Endometrium (tissue), 2 donors: Measurements from ENCODE around the gene DR1.

Experiments
- FAIRE-seq: peaks from 2 replicates; lab custom pipeline; 2012; peaks lifted over from hg19 to GRCh38; lab: Jason Lieb, UNC
- donor health status: control.
- donor health status: control.

The DR1 gene

GRCh38 chr1:93345633-93346420, at the start of gene DR1:
DR1 (plus strand) TSS chr1:93345907; CDS start chr1:93346646, 739 bp downstream.
- no peak for FAIRE-seq

- no peak for FAIRE-seq
Measured at GRCh38 chr1:93296555-93297154, 49.1 kb upstream of the DR1 start.

GRCh38 chr1:93301131-93301530, 44.6 kb upstream of the DR1 start:
- no peak for FAIRE-seq

- FAIRE-seq: no peak
Measured at GRCh38 chr1:93302078-93302477, 43.6 kb upstream of the DR1 start.

GRCh38 chr1:93304716-93305138, 41.0 kb upstream of the DR1 start:
- FAIRE-seq: peak; percentile 92

GRCh38 chr1:93306920-93307319, 38.8 kb upstream of the DR1 start:
- FAIRE-seq: no peak

- FAIRE-seq: no peak
Measured at GRCh38 chr1:93313026-93313425, 32.7 kb upstream of the DR1 start.

- FAIRE-seq: no peak
Measured at GRCh38 chr1:93317207-93317606, 28.5 kb upstream of the DR1 start.

- no peak for FAIRE-seq
Measured at GRCh38 chr1:93317943-93318342, 27.8 kb upstream of the DR1 start.

- FAIRE-seq: no peak
Measured at GRCh38 chr1:93321720-93322119, 24.0 kb upstream of the DR1 start.

GRCh38 chr1:93322349-93322748, 23.4 kb upstream of the DR1 start:
- no peak for FAIRE-seq

GRCh38 chr1:93323185-93323820, 22.4 kb upstream of the DR1 start:
- FAIRE-seq: no peak

- FAIRE-seq: no peak
Measured at GRCh38 chr1:93324486-93325464, 20.9 kb upstream of the DR1 start.

GRCh38 chr1:93328809-93329760, 16.6 kb upstream of the DR1 start:
- no peak for FAIRE-seq

GRCh38 chr1:93330196-93330595, 15.5 kb upstream of the DR1 start:
- FAIRE-seq: no peak

- FAIRE-seq: no peak
Measured at GRCh38 chr1:93330617-93331016, 15.1 kb upstream of the DR1 start.

- no peak for FAIRE-seq
Measured at GRCh38 chr1:93331412-93331811, 14.3 kb upstream of the DR1 start.

- FAIRE-seq: no peak
Measured at GRCh38 chr1:93332368-93332767, 13.3 kb upstream of the DR1 start.

GRCh38 chr1:93338387-93339146, 7.1 kb upstream of the DR1 start:
- FAIRE-seq: no peak

- FAIRE-seq: no peak
Measured at GRCh38 chr1:93339171-93339697, 6.5 kb upstream of the DR1 start.
